DND-41 (cell line): ENCODE measurements around the gene SPOCK2.
A peak's percentile ranks its signal among the peaks of the same experiment; 100 is the strongest.

Experiments
- ATAC-seq: fragments of 200-7000 bp; cut with Tn5 transposase; 3 replicates; pipeline ENCODE4 v1.9.1; 2021; ENCODE audit warnings: low read depth; ENCODE audit not compliant: insufficient read depth
- DNase-seq: peaks from one replicate; pipeline ENCODE4 v3.0.0-alpha.2; 2020
- H2AFZ ChIP-seq: 2 replicates; pipeline ENCODE4 v1.6.0; 2012; ENCODE audit warnings: low read depth, low read length
- H3K27ac ChIP-seq: 2 replicates; pipeline ENCODE4 v1.5.1; 2012; ENCODE audit warnings: low read length, inconsistent platforms
- H3K27me3 ChIP-seq: fragments of 200-600 bp; sonication (generic); 2 replicates; pipeline ENCODE4 v1.6.0; 2012; ENCODE audit warnings: low read length, mild to moderate bottlenecking, inconsistent platforms; ENCODE audit not compliant: insufficient read depth, poor library complexity
- H3K36me3 ChIP-seq: 2 replicates; pipeline ENCODE4 v1.5.1; 2012; ENCODE audit warnings: low read length, inconsistent platforms; ENCODE audit not compliant: insufficient read depth
- H3K4me1 ChIP-seq: 2 replicates; pipeline ENCODE4 v1.5.1; 2012; ENCODE audit warnings: mild to moderate bottlenecking, low read length; ENCODE audit not compliant: insufficient read depth
- H3K4me2 ChIP-seq: 2 replicates; pipeline ENCODE4 v1.6.0; 2012; ENCODE audit warnings: mild to moderate bottlenecking, moderate library complexity, low read length, inconsistent platforms; ENCODE audit not compliant: insufficient read depth
- H3K4me3 ChIP-seq, 2 experiments: fragments of 200-600 bp in 1 of 2; shearing (Covaris generic) in 1 of 2; 2 replicates each; pipeline ENCODE4 v1.5.1; 2012 to 2016; ENCODE audit warnings: inconsistent platforms in 2 of 2, low read length in 2 of 2, mild to moderate bottlenecking in 2 of 2, low read depth in 1 of 2, moderate library complexity in 1 of 2
- H3K79me2 ChIP-seq: 2 replicates; pipeline ENCODE4 v1.6.0; 2012; ENCODE audit warnings: low read length, inconsistent platforms; ENCODE audit not compliant: insufficient read depth
- H3K9ac ChIP-seq: 2 replicates; pipeline ENCODE4 v1.6.0; 2012; ENCODE audit warnings: low read depth, mild to moderate bottlenecking, inconsistent platforms, low read length, moderate library complexity
- H3K9me3 ChIP-seq: 2 replicates; pipeline ENCODE4 v1.5.1; 2012; ENCODE audit warnings: low read length, moderate library complexity, mild to moderate bottlenecking, inconsistent platforms; ENCODE audit not compliant: insufficient read depth, severe bottlenecking
- H4K20me1 ChIP-seq: 2 replicates; pipeline ENCODE4 v1.6.0; 2012; ENCODE audit warnings: low read length; ENCODE audit not compliant: insufficient read depth
- CTCF ChIP-seq: IDR thresholded peaks from 2 replicates; pipeline ENCODE4 v1.5.1; 2012; ENCODE audit warnings: borderline replicate concordance, low read length, moderate library complexity, mild to moderate bottlenecking; ENCODE audit not compliant: poor library complexity, severe bottlenecking; ENCODE audit errors: extremely low read depth
- EZH2 ChIP-seq: IDR thresholded peaks from 3 replicates; pipeline ENCODE4 v1.6.1; 2012; ENCODE audit warnings: borderline replicate concordance, low read depth, mild to moderate bottlenecking, moderate library complexity, low read length, inconsistent platforms; ENCODE audit not compliant: severe bottlenecking

Gene SPOCK2

GRCh38 chr10:72106896-72107295 is 18.5 kb upstream of the SPOCK2 start:
- no peak for DNase-seq
- Histone ChIP-seq H3K27ac (peak overlapping the region; percentile 92), H3K27me3 (no peaks in the 10 kb centered on the region), H3K4me3 (peak overlapping the region in 1 of 2 experiments; percentile 42; a peak in 2 of 4 replicates), H3K9me3 (no peaks in the 10 kb centered on the region), H4K20me1 (no peaks in the 10 kb centered on the region), H2AFZ (no peak overlapping the region), H3K79me2 (no peaks in the 10 kb centered on the region), H3K9ac (peak overlapping the region; percentile 44), H3K36me3 (peaks cover 8% of the 10 kb centered on the region), H3K4me2 (peak overlapping the region; percentile 55), H3K4me1 (peaks cover 58% of the 10 kb centered on the region)
- peak; percentile 8 for ATAC-seq
- TF ChIP-seq CTCF (no peak), EZH2 (no peak)

GRCh38 chr10:72106154-72106849 is 18.0 kb upstream of the SPOCK2 start:
- no peak overlapping the region for H2AFZ ChIP-seq
- H3K27me3 ChIP-seq = no peaks in the 10 kb centered on the region
- DNase-seq (peak; percentile 28), ATAC-seq (peak; percentile 69)
- no peaks in the 10 kb centered on the region for H3K9me3 ChIP-seq
- TF ChIP-seq EZH2 (no peak), CTCF (no peak)
- peak overlapping the region; percentile 92 for H3K27ac ChIP-seq
- H3K79me2 ChIP-seq = no peaks in the 10 kb centered on the region
- no peaks in the 10 kb centered on the region for H4K20me1 ChIP-seq
- H3K9ac ChIP-seq = peak overlapping the region; percentile 44
- H3K4me2 ChIP-seq = peak overlapping the region; percentile 55
- H3K4me3 ChIP-seq = peak overlapping the region in 1 of 2 experiments; percentile 42; a peak in 2 of 4 replicates
- H3K36me3 ChIP-seq = peaks cover 13% of the 10 kb centered on the region
- peaks cover 58% of the 10 kb centered on the region for H3K4me1 ChIP-seq

- Histone ChIP-seq H3K4me3 (no peak overlapping the region), H3K4me2 (peak overlapping the region; percentile 3; the same call in 1 of the 2 replicates), H3K27me3 (no peaks in the 10 kb centered on the region), H3K27ac (peak overlapping the region; percentile 92), H4K20me1 (no peaks in the 10 kb centered on the region), H3K9me3 (no peaks in the 10 kb centered on the region), H3K9ac (no peak overlapping the region; the same call in 1 of the 2 replicates), H3K79me2 (no peaks in the 10 kb centered on the region), H3K4me1 (peaks cover 58% of the 10 kb centered on the region), H3K36me3 (peaks cover 16% of the 10 kb centered on the region), H2AFZ (no peak overlapping the region)
- no peak for DNase-seq
- TF ChIP-seq EZH2 = no peak
- TF ChIP-seq CTCF = no peak
- no peak for ATAC-seq
Measured at GRCh38 chr10:72105710-72106109, 17.4 kb upstream of the SPOCK2 start.
